K562 (cell line): ENCODE measurements around the gene ZNF865. TPM values are rescaled to one million over a fixed set of nuclear protein-coding genes. Genes with fewer than 3 reads are reported as not detected.

ENCODE experiments used
- ARID1B ChIP-seq: fragments of 450-650 bp; IDR thresholded peaks from 2 replicates; pipeline ENCODE4 v1.6.1; 2016; ENCODE audit warnings: antibody characterized with exemption, mild to moderate bottlenecking, inconsistent platforms
- ELF1 ChIP-seq: fragments of 200-800 bp; sonication (Bioruptor generic); IDR thresholded peaks from 2 replicates; pipeline ENCODE4 v1.6.1; 2016; ENCODE audit warnings: missing genetic modification characterization, missing compliant biosample characterization
- ETV6 ChIP-seq, 3 experiments: fragments of 150-350 bp in 1 of 3; sonication (generic) in 1 of 3; formaldehyde crosslinking in 1 of 3; IDR thresholded peaks; 2 replicates each; pipeline versions ENCODE4 v1.6.1 to v1.8.0; 2014 to 2022; ENCODE audit warnings: borderline replicate concordance in 2 of 3, low read depth in 2 of 3, antibody characterized with exemption in 1 of 3, low read length in 1 of 3, mild to moderate bottlenecking in 1 of 3, missing genetic modification reagents in 1 of 3
- MYC ChIP-seq, 2 experiments: fragments of 250-450 bp in 1 of 2; sonication (Bioruptor Pico) in 1 of 2; IDR thresholded peaks; 2 replicates each; pipeline versions ENCODE4 v1.5.1 to v1.6.1; 2012 to 2021; ENCODE audit warnings: low read depth in 2 of 2, borderline replicate concordance in 1 of 2, improper control_type of control experiment in 1 of 2, low read length in 1 of 2, mild to moderate bottlenecking in 1 of 2, moderate library complexity in 1 of 2
- NCOA1 ChIP-seq: fragments of 450-650 bp; IDR thresholded peaks from 2 replicates; pipeline ENCODE4 v1.6.1; 2016; ENCODE audit warnings: low read depth
- NR2F6 ChIP-seq: fragments of 450-650 bp; formaldehyde crosslinking; IDR thresholded peaks from 2 replicates; pipeline ENCODE4 v1.4.0; 2020; ENCODE audit warnings: mild to moderate bottlenecking
- polyA plus RNA-seq, 8 experiments: library from polyadenylated mRNA; depleted of rRNA in 4 of 8; stranded (reverse) in 5 of 8; unstranded in 3 of 8; fragments of >200 nt; fragmentation: Nextera tagmentation in 2 of 8; fragmentation: Illumina TruSeq in 1 of 8; extraction: Ambion mirVana in 2 of 8; extraction: Trizol in 1 of 8; gene quantifications; 2 replicates each; pipeline versions ENCODE4 v1.2.1 to v1.2.3, GENCODE V29; 2011 to 2014; ENCODE audit warnings: inconsistent platforms in 1 of 8, missing spikeins in 1 of 8
- total RNA-seq, 7 experiments: library from RNA; depleted of rRNA in 6 of 7; stranded (reverse); fragments of >200 nt in 6 of 7; fragmentation: Illumina TruSeq in 2 of 7; extraction: Trizol in 2 of 7; gene quantifications; 2 replicates each; pipeline versions ENCODE4 v1.2.1 to v1.2.3, GENCODE V29; 2011 to 2021; ENCODE audit warnings: low replicate concordance in 1 of 7
- TF ChIP-seq, protein P1 (sequence below): fragments of 450-650 bp; IDR thresholded peaks from 2 replicates; pipeline ENCODE4 v1.6.1; 2016; ENCODE audit warnings: low read depth

ZNF865 gene
- total and polyA plus RNA-seq, 9 of the 15 experiments (the other 6 are each of a cell fraction or from before 2014, with no cell fraction given), result 0.40 to 18.8 (median 1.6) TPM; not detected in 2

DNA sequence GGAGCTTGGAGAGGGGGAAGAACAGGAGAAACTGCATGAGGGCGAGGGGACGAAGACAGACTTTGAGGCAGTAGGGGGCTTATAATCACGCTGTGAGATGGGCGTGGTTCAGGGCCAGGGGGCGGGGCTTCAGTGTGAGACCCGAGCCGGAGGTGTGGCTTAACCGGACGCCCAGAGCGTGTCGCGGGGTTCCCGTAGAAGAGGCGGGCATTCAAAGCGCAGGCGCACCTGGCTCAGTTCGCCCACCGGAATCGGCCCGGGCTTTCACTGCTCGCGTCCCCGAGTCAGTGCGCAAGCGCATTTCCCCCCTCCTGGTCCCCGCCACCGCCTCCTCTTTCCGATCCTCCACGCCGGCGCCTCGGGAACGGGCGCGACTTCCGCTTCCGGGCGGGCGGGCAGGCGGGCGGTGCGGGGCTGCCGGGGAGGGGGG, 225 bp upstream of the ZNF865 start (continued):
- 0 out of 4 replicates have a peak, but pooled peaks of 1 of the 2 experiments have one; percentile 24 for TF ChIP-seq ETV6 (IDR thresholded peaks at IDR 0.05; ENCODE audit: borderline replicate concordance in 1 of 2, low read depth in 2 of 2, low read length in 1 of 2)
- TF ChIP-seq ETV6 (CRISPR knock-in tag; IDR thresholded peaks at IDR 0.05; ENCODE audit: borderline replicate concordance), result no peak
- TF ChIP-seq NR2F6 (CRISPR knock-in tag), result no peak
- no peak for TF ChIP-seq ARID1B
- peak; percentile 10 for TF ChIP-seq MYC (IDR thresholded peaks at IDR 0.05; ENCODE audit: low read depth, low read length)
- no peak for TF ChIP-seq MYC (CRISPR knock-in tag; IDR thresholded peaks at IDR 0.05; ENCODE audit: borderline replicate concordance, low read depth)
- no peak for TF ChIP-seq NCOA1
- TF ChIP-seq ELF1 (tag), result peak; percentile 94
- TF ChIP-seq, protein P1, sequence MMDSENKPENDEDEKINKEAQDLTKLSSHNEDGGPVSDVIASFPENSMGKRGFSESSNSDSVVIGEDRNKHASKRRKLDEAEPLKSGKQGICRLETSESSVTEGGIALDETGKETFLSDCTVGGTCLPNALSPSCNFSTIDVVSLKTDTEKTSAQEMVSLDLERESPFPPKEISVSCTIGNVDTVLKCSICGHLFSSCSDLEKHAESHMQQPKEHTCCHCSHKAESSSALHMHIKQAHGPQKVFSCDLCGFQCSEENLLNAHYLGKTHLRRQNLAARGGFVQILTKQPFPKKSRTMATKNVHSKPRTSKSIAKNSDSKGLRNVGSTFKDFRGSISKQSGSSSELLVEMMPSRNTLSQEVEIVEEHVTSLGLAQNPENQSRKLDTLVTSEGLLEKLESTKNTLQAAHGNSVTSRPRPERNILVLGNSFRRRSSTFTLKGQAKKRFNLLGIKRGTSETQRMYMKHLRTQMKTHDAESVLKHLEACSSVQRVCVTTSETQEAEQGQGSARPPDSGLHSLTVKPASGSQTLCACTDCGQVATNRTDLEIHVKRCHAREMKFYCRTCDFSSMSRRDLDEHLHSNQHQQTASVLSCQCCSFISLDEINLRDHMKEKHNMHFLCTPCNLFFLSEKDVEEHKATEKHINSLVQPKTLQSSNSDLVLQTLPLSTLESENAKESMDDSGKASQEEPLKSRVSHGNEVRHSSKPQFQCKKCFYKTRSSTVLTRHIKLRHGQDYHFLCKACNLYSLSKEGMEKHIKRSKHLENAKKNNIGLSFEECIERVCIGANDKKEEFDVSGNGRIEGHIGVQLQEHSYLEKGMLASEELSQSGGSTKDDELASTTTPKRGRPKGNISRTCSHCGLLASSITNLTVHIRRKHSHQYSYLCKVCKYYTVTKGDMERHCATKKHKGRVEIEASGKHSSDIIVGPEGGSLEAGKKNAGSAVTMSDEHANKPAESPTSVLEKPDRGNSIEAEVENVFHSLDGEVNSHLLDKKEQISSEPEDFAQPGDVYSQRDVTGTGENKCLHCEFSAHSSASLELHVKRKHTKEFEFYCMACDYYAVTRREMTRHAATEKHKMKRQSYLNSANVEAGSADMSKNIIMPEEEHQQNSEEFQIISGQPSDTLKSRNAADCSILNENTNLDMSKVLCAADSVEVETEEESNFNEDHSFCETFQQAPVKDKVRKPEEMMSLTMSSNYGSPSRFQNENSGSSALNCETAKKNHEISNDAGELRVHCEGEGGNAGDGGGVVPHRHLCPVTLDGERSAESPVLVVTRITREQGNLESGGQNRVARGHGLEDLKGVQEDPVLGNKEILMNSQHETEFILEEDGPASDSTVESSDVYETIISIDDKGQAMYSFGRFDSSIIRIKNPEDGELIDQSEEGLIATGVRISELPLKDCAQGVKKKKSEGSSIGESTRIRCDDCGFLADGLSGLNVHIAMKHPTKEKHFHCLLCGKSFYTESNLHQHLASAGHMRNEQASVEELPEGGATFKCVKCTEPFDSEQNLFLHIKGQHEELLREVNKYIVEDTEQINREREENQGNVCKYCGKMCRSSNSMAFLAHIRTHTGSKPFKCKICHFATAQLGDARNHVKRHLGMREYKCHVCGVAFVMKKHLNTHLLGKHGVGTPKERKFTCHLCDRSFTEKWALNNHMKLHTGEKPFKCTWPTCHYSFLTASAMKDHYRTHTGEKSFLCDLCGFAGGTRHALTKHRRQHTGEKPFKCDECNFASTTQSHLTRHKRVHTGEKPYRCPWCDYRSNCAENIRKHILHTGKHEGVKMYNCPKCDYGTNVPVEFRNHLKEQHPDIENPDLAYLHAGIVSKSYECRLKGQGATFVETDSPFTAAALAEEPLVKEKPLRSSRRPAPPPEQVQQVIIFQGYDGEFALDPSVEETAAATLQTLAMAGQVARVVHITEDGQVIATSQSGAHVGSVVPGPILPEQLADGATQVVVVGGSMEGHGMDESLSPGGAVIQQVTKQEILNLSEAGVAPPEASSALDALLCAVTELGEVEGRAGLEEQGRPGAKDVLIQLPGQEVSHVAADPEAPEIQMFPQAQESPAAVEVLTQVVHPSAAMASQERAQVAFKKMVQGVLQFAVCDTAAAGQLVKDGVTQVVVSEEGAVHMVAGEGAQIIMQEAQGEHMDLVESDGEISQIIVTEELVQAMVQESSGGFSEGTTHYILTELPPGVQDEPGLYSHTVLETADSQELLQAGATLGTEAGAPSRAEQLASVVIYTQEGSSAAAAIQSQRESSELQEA, result peak; percentile 86
